Measurements from ENCODE around the gene NUCB1.
"Not testable (repeated sequence)": the region's sequence is repeated elsewhere in the genome, so short reads cannot be mapped to it uniquely, and the experiment has no call there.

Gene NUCB1

GRCh38 chr19:48905664-48906063 is 5.6 kb downstream of the NUCB1 start:
- Histone ChIP-seq H3K9me2 (replicated peaks; ENCODE audit: low read depth, low read length) (no peaks in the 10 kb centered on the region), H3K9me3 (ENCODE audit: insufficient read depth, low read depth, low read length) (no peaks in the 10 kb centered on the region), H2AFZ (ENCODE audit: low read length) (no peak overlapping the region), H3K4me2 (ENCODE audit: low read depth, low read length, poor library complexity, severe bottlenecking) (no peak overlapping the region), H3K4me3 (ENCODE audit: low read length, poor library complexity, severe bottlenecking) (no peak overlapping the region), H3K27me3 (ENCODE audit: insufficient read depth, low read length, poor library complexity, severe bottlenecking) (no peaks in the 10 kb centered on the region), H3K79me2 (ENCODE audit: insufficient read depth, low read length) (peaks cover 11% of the 10 kb centered on the region; the same call in 1 of the 2 replicates), H3K36me3 (ENCODE audit: insufficient read depth, low read length) (peaks cover 3% of the 10 kb centered on the region; the same call in 1 of the 2 replicates), H4K20me1 (ENCODE audit: insufficient read depth, low read length, poor library complexity, severe bottlenecking) (peaks cover 4% of the 10 kb centered on the region), H3K4me1 (ENCODE audit: insufficient read depth, low read length, poor library complexity, severe bottlenecking) (peaks cover 13% of the 10 kb centered on the region), H3K9ac (ENCODE audit: low read depth, low read length, poor library complexity, severe bottlenecking) (no peak overlapping the region), H3F3A (ENCODE audit: low read depth) (no peaks in the 10 kb centered on the region)
- TF ChIP-seq EZH2phosphoT487 (IDR thresholded peaks at IDR 0.05; ENCODE audit: borderline replicate concordance) (no peak), CTCF (conservative IDR thresholded peaks at IDR 0.05; ENCODE audit: low read length) (no peak)

- no peaks in the 10 kb centered on the region for H3K27me3 ChIP-seq (ENCODE audit: insufficient read depth, low read length, poor library complexity, severe bottlenecking)
- no peak overlapping the region for H2AFZ ChIP-seq (ENCODE audit: low read length)
- no peaks in the 10 kb centered on the region for H3K9me2 ChIP-seq (replicated peaks; ENCODE audit: low read depth, low read length)
- H3K79me2 ChIP-seq (ENCODE audit: insufficient read depth, low read length) = peaks cover 5% of the 10 kb centered on the region; the same call in 1 of the 2 replicates
- TF ChIP-seq CTCF (conservative IDR thresholded peaks at IDR 0.05; ENCODE audit: low read length) (no peak), EZH2phosphoT487 (IDR thresholded peaks at IDR 0.05; ENCODE audit: borderline replicate concordance) (no peak)
- no peaks in the 10 kb centered on the region for H3F3A ChIP-seq (ENCODE audit: low read depth)
- H3K4me3 ChIP-seq (ENCODE audit: low read length, poor library complexity, severe bottlenecking) = no peak overlapping the region
- H3K36me3 ChIP-seq (ENCODE audit: insufficient read depth, low read length) = peaks cover 3% of the 10 kb centered on the region; the same call in 1 of the 2 replicates
- H3K4me1 ChIP-seq (ENCODE audit: insufficient read depth, low read length, poor library complexity, severe bottlenecking) = peaks cover 7% of the 10 kb centered on the region
- H3K9ac ChIP-seq (ENCODE audit: low read depth, low read length, poor library complexity, severe bottlenecking) = no peak overlapping the region
- no peak overlapping the region for H3K4me2 ChIP-seq (ENCODE audit: low read depth, low read length, poor library complexity, severe bottlenecking)
- H3K9me3 ChIP-seq (ENCODE audit: insufficient read depth, low read depth, low read length) = no peaks in the 10 kb centered on the region
- H4K20me1 ChIP-seq (ENCODE audit: insufficient read depth, low read length, poor library complexity, severe bottlenecking) = no peaks in the 10 kb centered on the region
Measured at GRCh38 chr19:48906324-48906723, 6.2 kb downstream of the NUCB1 start.

GRCh38 chr19:48907671-48908070 is 7.6 kb downstream of the NUCB1 start:
- Histone ChIP-seq H3K4me3 (ENCODE audit: low read length, poor library complexity, severe bottlenecking) (no peak overlapping the region), H3K79me2 (ENCODE audit: insufficient read depth, low read length) (no peaks in the 10 kb centered on the region), H3K9me3 (ENCODE audit: insufficient read depth, low read depth, low read length) (no peaks in the 10 kb centered on the region), H4K20me1 (ENCODE audit: insufficient read depth, low read length, poor library complexity, severe bottlenecking) (no peaks in the 10 kb centered on the region), H3K36me3 (ENCODE audit: insufficient read depth, low read length) (peaks cover 11% of the 10 kb centered on the region; the same call in 1 of the 2 replicates), H3K9ac (ENCODE audit: low read depth, low read length, poor library complexity, severe bottlenecking) (no peak overlapping the region), H3K4me1 (ENCODE audit: insufficient read depth, low read length, poor library complexity, severe bottlenecking) (no peaks in the 10 kb centered on the region), H3K27me3 (ENCODE audit: insufficient read depth, low read length, poor library complexity, severe bottlenecking) (no peaks in the 10 kb centered on the region), H2AFZ (ENCODE audit: low read length) (no peak overlapping the region), H3K4me2 (ENCODE audit: low read depth, low read length, poor library complexity, severe bottlenecking) (no peak overlapping the region), H3K9me2 (replicated peaks; ENCODE audit: low read depth, low read length) (no peaks in the 10 kb centered on the region), H3F3A (ENCODE audit: low read depth) (no peaks in the 10 kb centered on the region)
- no peak for TF ChIP-seq CTCF (conservative IDR thresholded peaks at IDR 0.05; ENCODE audit: low read length)
- no peak for TF ChIP-seq EZH2phosphoT487 (IDR thresholded peaks at IDR 0.05; ENCODE audit: borderline replicate concordance)

GRCh38 chr19:48909424-48910077 is 9.4 kb downstream of the NUCB1 start:
- peaks cover 21% of the 10 kb centered on the region; the same call in 1 of the 2 replicates for H3K36me3 ChIP-seq (ENCODE audit: insufficient read depth, low read length)
- not testable (repeated sequence) for H3K9me3 ChIP-seq (ENCODE audit: insufficient read depth, low read depth, low read length); H3K27me3 ChIP-seq (ENCODE audit: insufficient read depth, low read length, poor library complexity, severe bottlenecking); H4K20me1 ChIP-seq (ENCODE audit: insufficient read depth, low read length, poor library complexity, severe bottlenecking); H3K4me1 ChIP-seq (ENCODE audit: insufficient read depth, low read length, poor library complexity, severe bottlenecking); H3K9me2 ChIP-seq (replicated peaks; ENCODE audit: low read depth, low read length); H2AFZ ChIP-seq (ENCODE audit: low read length); H3K79me2 ChIP-seq (ENCODE audit: insufficient read depth, low read length); H3F3A ChIP-seq (ENCODE audit: low read depth); H3K9ac ChIP-seq (ENCODE audit: low read depth, low read length, poor library complexity, severe bottlenecking); H3K4me2 ChIP-seq (ENCODE audit: low read depth, low read length, poor library complexity, severe bottlenecking); H3K4me3 ChIP-seq (ENCODE audit: low read length, poor library complexity, severe bottlenecking)
